GM23338 (cell line): Measurements from ENCODE around the gene SCFD2.

ENCODE experiments used
- CREB1 ChIP-seq: fragments of 250-450 bp; sonication (Bioruptor Pico); IDR thresholded peaks from 2 replicates; pipeline ENCODE4 v1.5.0; 2020; ENCODE audit warnings: low read depth, mild to moderate bottlenecking, moderate library complexity
- CTCF ChIP-seq, 2 experiments: fragments of 200-600 bp in 1 of 2; sonication (generic) in 1 of 2; conservative IDR thresholded peaks; 2 replicates each; pipeline versions ENCODE4 v1.5.1 to v1.6.1; 2016 to 2017; ENCODE audit warnings: antibody characterized with exemption in 2 of 2, low read depth in 2 of 2, mild to moderate bottlenecking in 2 of 2, moderate library complexity in 1 of 2
- EZH2phosphoT487 ChIP-seq: fragments of 200-600 bp; sonication (generic); IDR thresholded peaks from one replicate; pipeline ENCODE4 v1.8.1; 2018; ENCODE audit warnings: antibody characterized with exemption; ENCODE audit not compliant: unreplicated experiment
- TF ChIP-seq, protein P1 (sequence below): IDR thresholded peaks from one replicate; pipeline ENCODE4 v1.6.1; 2018; ENCODE audit warnings: antibody characterized with exemption; ENCODE audit not compliant: unreplicated experiment

- no peak for TF ChIP-seq EZH2phosphoT487
- no peak for TF ChIP-seq CTCF (conservative IDR thresholded peaks at IDR 0.05; ENCODE audit: low read depth in 2 of 2)
- TF ChIP-seq, protein P1, sequence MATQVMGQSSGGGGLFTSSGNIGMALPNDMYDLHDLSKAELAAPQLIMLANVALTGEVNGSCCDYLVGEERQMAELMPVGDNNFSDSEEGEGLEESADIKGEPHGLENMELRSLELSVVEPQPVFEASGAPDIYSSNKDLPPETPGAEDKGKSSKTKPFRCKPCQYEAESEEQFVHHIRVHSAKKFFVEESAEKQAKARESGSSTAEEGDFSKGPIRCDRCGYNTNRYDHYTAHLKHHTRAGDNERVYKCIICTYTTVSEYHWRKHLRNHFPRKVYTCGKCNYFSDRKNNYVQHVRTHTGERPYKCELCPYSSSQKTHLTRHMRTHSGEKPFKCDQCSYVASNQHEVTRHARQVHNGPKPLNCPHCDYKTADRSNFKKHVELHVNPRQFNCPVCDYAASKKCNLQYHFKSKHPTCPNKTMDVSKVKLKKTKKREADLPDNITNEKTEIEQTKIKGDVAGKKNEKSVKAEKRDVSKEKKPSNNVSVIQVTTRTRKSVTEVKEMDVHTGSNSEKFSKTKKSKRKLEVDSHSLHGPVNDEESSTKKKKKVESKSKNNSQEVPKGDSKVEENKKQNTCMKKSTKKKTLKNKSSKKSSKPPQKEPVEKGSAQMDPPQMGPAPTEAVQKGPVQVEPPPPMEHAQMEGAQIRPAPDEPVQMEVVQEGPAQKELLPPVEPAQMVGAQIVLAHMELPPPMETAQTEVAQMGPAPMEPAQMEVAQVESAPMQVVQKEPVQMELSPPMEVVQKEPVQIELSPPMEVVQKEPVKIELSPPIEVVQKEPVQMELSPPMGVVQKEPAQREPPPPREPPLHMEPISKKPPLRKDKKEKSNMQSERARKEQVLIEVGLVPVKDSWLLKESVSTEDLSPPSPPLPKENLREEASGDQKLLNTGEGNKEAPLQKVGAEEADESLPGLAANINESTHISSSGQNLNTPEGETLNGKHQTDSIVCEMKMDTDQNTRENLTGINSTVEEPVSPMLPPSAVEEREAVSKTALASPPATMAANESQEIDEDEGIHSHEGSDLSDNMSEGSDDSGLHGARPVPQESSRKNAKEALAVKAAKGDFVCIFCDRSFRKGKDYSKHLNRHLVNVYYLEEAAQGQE, result no peak
- TF ChIP-seq CREB1 (CRISPR knock-in tag), result no peak
Measured at GRCh38 chr4:53191997-53192396, 173.9 kb downstream of the SCFD2 start.
